ENCODE data around the gene LMF2. TPM values are rescaled to one million over a fixed set of nuclear protein-coding genes. Genes with fewer than 3 reads are reported as not detected.

Gene LMF2
- total RNA-seq, 4 donors from 2014 or later = 50.8 to 54.9 (median 51.7) TPM

DNA sequence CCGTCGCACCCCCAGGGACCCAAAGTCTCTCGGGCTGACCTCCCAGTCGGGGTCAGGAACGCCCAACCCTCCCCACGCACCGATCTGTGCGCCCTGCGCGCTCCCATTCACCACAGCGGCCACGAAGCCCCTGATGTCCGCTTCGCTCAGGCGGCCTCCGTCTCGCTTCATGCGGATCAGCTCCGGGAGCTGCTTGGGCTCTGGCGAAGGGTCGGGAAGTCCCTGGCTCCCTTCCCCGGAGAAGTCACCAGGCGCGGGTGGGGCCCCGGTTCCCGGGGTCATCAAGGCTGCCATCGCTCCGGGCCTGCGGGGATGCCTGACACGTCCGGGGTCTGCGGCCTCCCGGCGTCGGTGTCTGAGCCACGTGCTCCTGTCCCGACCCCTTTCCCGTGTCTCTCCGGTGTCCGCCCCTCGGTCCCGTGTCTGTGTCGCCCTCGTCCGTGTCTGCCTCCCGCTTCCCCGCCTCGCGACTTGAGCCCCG is 22.0 kb upstream of the LMF2 start:
- DNase-seq (ENCODE audit: low spot score) (no peak), ATAC-seq (ENCODE audit: low FRiP score) (no peak)
- TF ChIP-seq, protein P1, sequence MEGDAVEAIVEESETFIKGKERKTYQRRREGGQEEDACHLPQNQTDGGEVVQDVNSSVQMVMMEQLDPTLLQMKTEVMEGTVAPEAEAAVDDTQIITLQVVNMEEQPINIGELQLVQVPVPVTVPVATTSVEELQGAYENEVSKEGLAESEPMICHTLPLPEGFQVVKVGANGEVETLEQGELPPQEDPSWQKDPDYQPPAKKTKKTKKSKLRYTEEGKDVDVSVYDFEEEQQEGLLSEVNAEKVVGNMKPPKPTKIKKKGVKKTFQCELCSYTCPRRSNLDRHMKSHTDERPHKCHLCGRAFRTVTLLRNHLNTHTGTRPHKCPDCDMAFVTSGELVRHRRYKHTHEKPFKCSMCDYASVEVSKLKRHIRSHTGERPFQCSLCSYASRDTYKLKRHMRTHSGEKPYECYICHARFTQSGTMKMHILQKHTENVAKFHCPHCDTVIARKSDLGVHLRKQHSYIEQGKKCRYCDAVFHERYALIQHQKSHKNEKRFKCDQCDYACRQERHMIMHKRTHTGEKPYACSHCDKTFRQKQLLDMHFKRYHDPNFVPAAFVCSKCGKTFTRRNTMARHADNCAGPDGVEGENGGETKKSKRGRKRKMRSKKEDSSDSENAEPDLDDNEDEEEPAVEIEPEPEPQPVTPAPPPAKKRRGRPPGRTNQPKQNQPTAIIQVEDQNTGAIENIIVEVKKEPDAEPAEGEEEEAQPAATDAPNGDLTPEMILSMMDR (IDR thresholded peaks at IDR 0.05) = no peak

DNA sequence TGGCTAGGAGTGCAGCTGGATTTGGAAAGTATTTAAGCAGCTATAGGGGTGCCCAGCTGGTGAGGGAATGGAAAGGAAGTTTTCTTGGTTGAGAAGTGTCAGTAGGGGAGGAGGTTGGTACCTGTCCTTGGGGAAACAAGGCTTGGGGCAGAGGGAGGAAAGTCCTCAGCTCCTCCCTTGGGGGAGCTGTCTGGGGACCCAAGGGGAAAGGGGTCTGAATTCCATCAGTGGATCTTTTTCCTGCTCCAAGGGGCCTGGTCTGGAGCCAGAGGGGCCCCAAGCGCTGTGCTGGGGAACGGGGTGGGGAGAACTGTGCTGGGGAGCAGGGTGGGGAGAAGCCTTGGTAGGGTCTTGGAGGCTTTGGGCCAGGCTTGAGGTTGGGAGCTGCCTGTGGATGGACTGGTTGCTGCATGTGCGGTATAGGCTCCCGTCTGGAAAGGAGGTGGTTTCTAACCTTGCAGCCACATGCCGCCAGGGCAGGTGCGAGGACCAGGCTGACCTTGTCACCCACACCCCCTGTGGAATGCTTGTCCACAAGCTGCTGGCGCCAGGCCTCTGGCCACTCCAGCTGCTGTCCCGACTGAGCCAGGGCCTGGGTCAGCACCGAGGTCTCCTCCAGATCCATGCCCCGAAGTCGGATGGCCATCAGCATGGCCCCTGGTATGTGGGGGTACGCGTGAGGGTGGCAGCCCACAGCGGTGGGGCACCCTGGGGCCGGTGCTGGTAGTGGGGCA is 21.3 kb upstream of the LMF2 start:
- ATAC-seq (ENCODE audit: low FRiP score) (no peak), DNase-seq (ENCODE audit: low spot score) (no peak)
- TF ChIP-seq, protein P1 (IDR thresholded peaks at IDR 0.05) = no peak

DNA sequence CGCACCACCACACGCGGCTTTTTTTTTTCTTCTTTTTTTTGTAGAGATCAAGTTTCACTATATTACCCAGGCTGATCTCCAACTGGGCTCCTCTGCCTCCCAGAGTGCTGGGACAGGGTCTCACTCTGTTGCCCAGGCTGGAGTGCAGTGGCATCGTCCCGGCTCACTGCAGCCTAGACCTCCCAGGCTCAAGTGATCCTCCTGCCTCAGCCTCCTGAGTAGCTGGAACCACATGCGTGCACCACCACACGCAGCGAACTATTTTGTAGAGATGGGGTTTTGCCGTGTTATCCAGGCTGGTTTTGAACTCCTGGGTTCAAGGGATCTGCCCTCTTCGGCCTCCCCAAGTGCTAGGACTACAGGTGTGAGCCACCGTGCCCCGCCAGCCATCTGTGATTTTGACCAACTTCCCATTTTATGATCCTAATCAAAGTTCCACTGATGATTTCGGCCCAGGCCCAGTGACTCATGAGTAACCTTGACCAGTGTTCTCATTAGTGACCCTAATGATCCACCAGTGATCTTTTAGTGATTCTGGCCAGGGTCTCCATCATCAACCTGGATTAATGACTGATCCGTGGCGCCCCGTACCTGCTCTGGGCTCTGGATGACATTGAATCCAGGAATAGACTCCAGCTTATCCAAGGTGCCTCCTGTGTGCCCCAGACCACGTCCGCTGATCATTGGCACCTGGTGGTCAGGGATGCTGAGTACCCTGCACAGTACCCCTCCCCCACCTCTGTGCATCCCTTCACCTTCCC is 20.6 kb upstream of the LMF2 start:
- TF ChIP-seq, protein P1 (IDR thresholded peaks at IDR 0.05) = no peak
- ATAC-seq (ENCODE audit: low FRiP score) (no peak), DNase-seq (ENCODE audit: low spot score) (no peak)

DNA sequence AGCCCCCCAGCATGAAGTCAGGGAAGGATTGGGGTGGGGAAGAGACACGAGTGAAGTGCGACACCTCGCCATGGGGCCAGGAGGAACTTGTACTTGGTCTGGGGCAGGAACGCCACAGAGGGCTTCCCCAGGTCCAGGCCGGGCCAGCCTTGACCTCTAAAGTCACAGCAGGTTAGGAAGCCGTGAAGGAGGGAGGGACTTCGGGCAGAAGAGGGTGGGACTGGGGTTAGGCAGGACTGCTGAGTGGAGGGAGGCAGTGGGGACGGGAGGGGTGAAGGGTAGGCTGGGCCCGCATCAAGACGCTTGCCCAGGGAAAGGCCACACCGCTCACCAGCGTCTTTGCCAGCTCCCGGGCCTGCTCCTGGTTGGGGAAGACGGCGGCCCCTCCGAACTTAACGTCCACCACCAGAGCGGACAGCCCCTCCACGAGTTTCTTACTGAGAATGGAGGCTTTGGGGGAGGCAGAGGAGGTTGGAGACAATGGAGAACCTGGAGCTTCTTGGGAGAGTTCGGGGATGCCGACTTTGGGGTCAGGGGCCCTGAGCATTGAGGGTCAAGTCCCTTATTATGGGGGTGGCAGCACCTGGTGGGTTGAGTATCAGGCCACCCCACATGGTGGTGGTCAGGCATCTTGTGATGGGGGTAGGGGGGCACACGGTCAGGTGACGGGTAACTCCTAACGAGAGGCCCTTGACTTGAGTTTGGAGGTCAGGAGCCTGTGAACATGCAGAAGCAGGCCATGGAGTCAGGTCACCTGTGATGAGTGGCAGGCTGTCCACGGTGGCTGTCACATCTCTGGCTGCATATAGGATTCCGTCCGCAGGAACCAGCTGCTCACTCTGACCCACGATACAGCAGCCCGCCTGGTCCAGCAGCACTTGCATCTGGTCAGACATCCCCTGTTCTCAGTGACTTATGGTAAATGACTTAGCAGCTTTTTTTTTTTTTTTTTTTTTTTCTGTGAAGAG is 19.6 kb upstream of the LMF2 start:
- TF ChIP-seq, protein P1 (IDR thresholded peaks at IDR 0.05) = no peak
- no peak for ATAC-seq (ENCODE audit: low FRiP score)
- DNase-seq (ENCODE audit: low spot score) = no peak

DNA sequence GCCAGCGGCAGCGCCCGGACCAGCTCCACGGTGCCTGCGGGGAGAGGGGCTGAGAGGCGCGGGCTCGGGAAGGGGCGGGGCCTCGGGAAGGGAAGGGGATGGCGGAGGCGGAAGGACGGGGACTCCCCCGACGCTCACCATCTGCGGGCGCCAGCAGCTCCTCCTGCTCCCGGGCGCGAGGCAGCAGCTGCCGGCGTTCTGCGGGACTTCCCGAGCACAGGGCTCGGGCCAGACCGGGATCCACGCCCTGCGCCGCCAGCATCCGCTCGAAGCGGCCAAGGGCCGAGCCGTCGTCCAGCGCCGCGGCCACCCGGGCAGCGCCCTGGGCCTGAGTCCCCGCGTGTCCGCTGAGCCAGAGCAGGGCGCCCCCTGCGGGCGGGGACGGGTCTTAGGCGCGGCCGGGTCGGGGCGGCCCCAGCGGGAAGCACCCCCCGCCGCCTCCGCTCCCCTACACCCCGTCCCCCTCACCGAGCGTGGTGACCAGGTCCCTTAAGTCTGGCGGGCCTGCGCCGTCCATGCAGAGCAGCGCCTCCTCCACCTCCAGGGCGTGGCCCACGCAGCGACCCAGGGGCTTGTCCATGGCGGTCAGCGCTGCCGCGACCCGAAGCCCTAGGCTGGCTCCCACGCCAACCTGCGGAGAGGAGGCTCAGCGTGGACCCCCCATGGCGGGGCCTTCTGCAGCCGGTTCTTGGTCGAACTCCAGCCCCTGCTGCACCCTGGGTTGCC is 18.8 kb upstream of the LMF2 start:
- ATAC-seq (ENCODE audit: low FRiP score) = peak; percentile 27
- TF ChIP-seq, protein P1 (IDR thresholded peaks at IDR 0.05) = peak in 1 of 3 donors; percentile 33

DNA sequence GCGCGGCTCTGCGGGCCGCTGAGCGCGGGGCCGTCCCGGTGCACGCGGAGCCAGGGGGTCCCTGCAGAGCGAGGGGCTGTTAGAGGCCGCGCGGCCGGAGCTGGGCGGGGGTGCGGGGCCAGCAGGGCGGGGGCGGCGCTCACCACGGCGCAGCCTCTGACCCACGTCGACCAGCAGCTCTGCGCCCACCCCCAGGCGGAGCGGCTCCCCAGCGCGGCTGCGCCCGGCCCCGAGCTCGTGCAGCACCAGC is 18.3 kb upstream of the LMF2 start:
- no peak for ATAC-seq (ENCODE audit: low FRiP score)
- no peak for DNase-seq (ENCODE audit: low spot score)
- TF ChIP-seq, protein P1 (IDR thresholded peaks at IDR 0.05) = no peak

More for the DNA sequence above, 18.8 kb upstream of the LMF2 start:
- DNase-seq (ENCODE audit: low spot score) = no peak

All from omental fat pad (tissue), 4 donors.